A549 (cell line): ENCODE data around the gene NREP.

Experiments used
- BCL3 ChIP-seq: fragments of >200 bp; sonication (Bioruptor Twin); formaldehyde crosslinking; IDR thresholded peaks from 3 replicates; pipeline ENCODE4 v1.6.1; 2016
- CTCF ChIP-seq: fragments of >200 bp; sonication (Bioruptor Twin); formaldehyde crosslinking; IDR thresholded peaks from 3 replicates; pipeline ENCODE4 v1.5.1; 2016
- EP300 ChIP-seq, 2 experiments: fragments of >200 bp; sonication (Bioruptor Twin); formaldehyde crosslinking; IDR thresholded peaks; 2 replicates in 1 of 2; 3 replicates in 1 of 2; pipeline ENCODE4 v1.6.1; 2016 to 2017
- NPAS2 ChIP-seq: fragments of 250-450 bp; sonication (Bioruptor Pico); IDR thresholded peaks from 2 replicates; pipeline ENCODE4 v1.8.0; 2022; ENCODE audit warnings: mild to moderate bottlenecking, moderate library complexity, borderline replicate concordance
- RFX5 ChIP-seq: fragments of 450-650 bp; IDR thresholded peaks from 2 replicates; pipeline ENCODE4 v1.7.1; 2014; ENCODE audit warnings: antibody characterized with exemption, mild to moderate bottlenecking, moderate library complexity
- USF2 ChIP-seq: fragments of 450-650 bp; IDR thresholded peaks from 2 replicates; pipeline ENCODE4 v1.6.1; 2014; ENCODE audit warnings: antibody characterized with exemption

GRCh38 chr5:111682641-111683040 is 74.4 kb downstream of the NREP start:
- no peak for TF ChIP-seq RFX5
- TF ChIP-seq CTCF = no peak
- TF ChIP-seq NPAS2 (CRISPR knock-in tag) = no peak
- no peak for TF ChIP-seq BCL3
- TF ChIP-seq USF2 = no peak
- no peak for TF ChIP-seq EP300 (IDR thresholded peaks at IDR 0.05)
